Measurements from ENCODE around the gene FBXO10. TPM values are rescaled to one million over a fixed set of nuclear protein-coding genes. Genes with fewer than 3 reads are reported as not detected.
"Not testable (repeated sequence)": the region's sequence is repeated elsewhere in the genome, so short reads cannot be mapped to it uniquely, and the experiment has no call there.

The FBXO10 gene
- total RNA-seq, 4 donors from 2014 or later = 5.1 to 10.5 (median 7.2) TPM

GRCh38 chr9:37609735-37610397 lies 33.7 kb upstream of the FBXO10 start:
- no peaks in the 10 kb centered on the region for H3K36me3 ChIP-seq
- no peak overlapping the region for H3K27ac ChIP-seq
- H3K27me3 ChIP-seq = peaks cover 20% of the 10 kb centered on the region
- no peaks in the 10 kb centered on the region for H3K4me1 ChIP-seq
- 61 to 71% methylated on average over 5 to 6 of the region's 6 CpGs for WGBS, 2 donors (ENCODE audit: low coverage in 1 of 2)
- no peak for TF ChIP-seq POLR2A (IDR thresholded peaks at IDR 0.05)
- TF ChIP-seq, protein P1, sequence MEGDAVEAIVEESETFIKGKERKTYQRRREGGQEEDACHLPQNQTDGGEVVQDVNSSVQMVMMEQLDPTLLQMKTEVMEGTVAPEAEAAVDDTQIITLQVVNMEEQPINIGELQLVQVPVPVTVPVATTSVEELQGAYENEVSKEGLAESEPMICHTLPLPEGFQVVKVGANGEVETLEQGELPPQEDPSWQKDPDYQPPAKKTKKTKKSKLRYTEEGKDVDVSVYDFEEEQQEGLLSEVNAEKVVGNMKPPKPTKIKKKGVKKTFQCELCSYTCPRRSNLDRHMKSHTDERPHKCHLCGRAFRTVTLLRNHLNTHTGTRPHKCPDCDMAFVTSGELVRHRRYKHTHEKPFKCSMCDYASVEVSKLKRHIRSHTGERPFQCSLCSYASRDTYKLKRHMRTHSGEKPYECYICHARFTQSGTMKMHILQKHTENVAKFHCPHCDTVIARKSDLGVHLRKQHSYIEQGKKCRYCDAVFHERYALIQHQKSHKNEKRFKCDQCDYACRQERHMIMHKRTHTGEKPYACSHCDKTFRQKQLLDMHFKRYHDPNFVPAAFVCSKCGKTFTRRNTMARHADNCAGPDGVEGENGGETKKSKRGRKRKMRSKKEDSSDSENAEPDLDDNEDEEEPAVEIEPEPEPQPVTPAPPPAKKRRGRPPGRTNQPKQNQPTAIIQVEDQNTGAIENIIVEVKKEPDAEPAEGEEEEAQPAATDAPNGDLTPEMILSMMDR (IDR thresholded peaks at IDR 0.05) = no peak
- no peak for TF ChIP-seq POLR2AphosphoS5 (IDR thresholded peaks at IDR 0.05)
- TF ChIP-seq EP300 (IDR thresholded peaks at IDR 0.05) = no peak
- no peak for ATAC-seq
- no peak overlapping the region for H3K4me3 ChIP-seq
- H3K9me3 ChIP-seq = no peaks in the 10 kb centered on the region

GRCh38 chr9:37608250-37608649 lies 32.1 kb upstream of the FBXO10 start:
- Histone ChIP-seq H3K36me3 (no peaks in the 10 kb centered on the region), H3K4me1 (no peaks in the 10 kb centered on the region), H3K27me3 (peaks cover 20% of the 10 kb centered on the region), H3K27ac (no peak overlapping the region), H3K9me3 (no peaks in the 10 kb centered on the region), H3K4me3 (no peak overlapping the region)
- TF ChIP-seq POLR2A (IDR thresholded peaks at IDR 0.05) = no peak
- no peak for TF ChIP-seq POLR2AphosphoS5 (IDR thresholded peaks at IDR 0.05)
- TF ChIP-seq EP300 (IDR thresholded peaks at IDR 0.05) = no peak
- TF ChIP-seq, protein P1 (IDR thresholded peaks at IDR 0.05) = no peak
- no peak for ATAC-seq

DNA sequence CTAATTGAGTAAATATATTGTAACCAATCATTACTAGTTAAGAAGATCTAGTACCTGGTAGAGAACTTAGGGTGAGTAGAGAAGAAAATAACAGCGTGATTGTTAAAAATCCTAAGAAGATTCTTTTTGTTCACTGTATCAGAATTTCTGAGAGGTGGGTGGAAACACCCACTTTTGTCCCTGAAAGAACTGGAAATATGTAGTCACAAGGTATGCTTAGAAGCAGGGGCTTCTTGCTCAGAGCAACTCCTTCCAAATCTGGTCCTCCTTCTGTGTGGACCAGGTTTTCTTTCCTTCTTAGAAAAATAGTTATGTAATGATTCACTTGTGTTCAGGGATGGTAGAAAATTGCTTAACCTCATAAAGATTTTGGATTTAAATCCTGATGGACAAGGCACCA lies 28.1 kb upstream of the FBXO10 start:
- H3K4me1 ChIP-seq = peaks cover 0 to 4% (median 0%) of the 10 kb centered on the region in 3 donors
- WGBS, 2 donors (ENCODE audit: low coverage in 1 of 2) = 80 to 90% methylated on average over 1 of the region's 1 CpG
- ATAC-seq = no peak
- H3K36me3 ChIP-seq = no peaks in the 10 kb centered on the region
- H3K4me3 ChIP-seq = no peak overlapping the region
- peaks cover 12% of the 10 kb centered on the region for H3K27me3 ChIP-seq
- no peaks in the 10 kb centered on the region for H3K9me3 ChIP-seq
- H3K27ac ChIP-seq = no peak overlapping the region
- no peak for TF ChIP-seq POLR2A (IDR thresholded peaks at IDR 0.05)
- no peak for TF ChIP-seq EP300 (IDR thresholded peaks at IDR 0.05)
- TF ChIP-seq POLR2AphosphoS5 (IDR thresholded peaks at IDR 0.05) = no peak
- TF ChIP-seq, protein P1 (IDR thresholded peaks at IDR 0.05) = no peak

GRCh38 chr9:37602817-37603216 lies 26.6 kb upstream of the FBXO10 start:
- Histone ChIP-seq H3K4me3 (no peak overlapping the region), H3K36me3 (no peaks in the 10 kb centered on the region), H3K27me3 (peaks cover 12% of the 10 kb centered on the region), H3K9me3 (no peaks in the 10 kb centered on the region), H3K4me1 (peaks cover 0 to 4% (median 0%) of the 10 kb centered on the region in 3 donors), H3K27ac (no peak overlapping the region)
- 63 to 64% methylated on average over 3 to 4 of the region's 5 CpGs for WGBS, 2 donors (ENCODE audit: low coverage in 1 of 2)
- peak; percentile 68 for ATAC-seq
- TF ChIP-seq POLR2A (IDR thresholded peaks at IDR 0.05) (no peak), POLR2AphosphoS5 (IDR thresholded peaks at IDR 0.05) (no peak), EP300 (IDR thresholded peaks at IDR 0.05) (no peak)
- TF ChIP-seq, protein P1 (IDR thresholded peaks at IDR 0.05) = no peak

GRCh38 chr9:37602061-37602460 lies 25.9 kb upstream of the FBXO10 start:
- H3K36me3 ChIP-seq, H3K4me1 ChIP-seq, H3K27ac ChIP-seq, H3K4me3 ChIP-seq, H3K9me3 ChIP-seq, ATAC-seq: not testable (repeated sequence)
- WGBS, 2 donors (ENCODE audit: low coverage in 1 of 2) = 97% methylated on average over 4 of the region's 4 CpGs; no CpG with 5 or more reads in 1 of the 2 donors
- peaks cover 20% of the 10 kb centered on the region for H3K27me3 ChIP-seq
